ENCODE results near the gene MAGI1. TPM values are rescaled to one million over a fixed set of nuclear protein-coding genes. Genes with fewer than 3 reads are reported as not detected.

The MAGI1 gene
- total and polyA plus RNA-seq, 2 experiments from 2014 or later = 33.9 to 87.0 TPM

DNA sequence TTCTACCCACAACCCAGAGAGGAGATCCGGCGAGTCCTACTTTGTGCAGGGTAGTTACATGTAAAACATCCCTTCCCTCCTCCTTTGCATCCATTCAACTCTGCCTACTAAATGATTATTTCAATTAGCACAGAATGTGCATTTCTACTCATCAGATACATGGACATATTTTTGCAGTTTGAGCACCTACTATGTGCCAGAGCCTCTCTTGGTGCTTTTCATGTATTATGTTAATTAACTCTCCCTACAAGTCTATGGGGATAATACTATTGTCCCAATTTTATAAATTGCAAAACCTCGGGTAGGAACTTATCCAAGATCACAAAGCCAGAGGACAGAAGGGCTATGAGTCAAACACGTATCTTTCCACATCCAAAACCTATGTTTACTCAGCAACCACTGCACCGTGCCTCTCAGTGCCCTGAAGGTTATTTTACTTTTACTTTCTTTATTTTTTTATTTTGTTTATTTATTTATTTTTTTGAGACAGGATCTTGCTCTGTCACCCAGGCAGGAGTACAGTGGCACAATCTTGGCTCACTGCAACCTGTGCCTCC lies 432.8 kb downstream of the MAGI1 start:
- Histone ChIP-seq H3K9me3 (ENCODE audit: low read depth) (no peaks in the 10 kb centered on the region), H3K27me3 (no peaks in the 10 kb centered on the region), H3K36me3 (no peaks in the 10 kb centered on the region), H3K4me3 (no peak overlapping the region), H3K27ac (no peak overlapping the region), H3K4me1 (ENCODE audit: low read depth) (no peaks in the 10 kb centered on the region)
- DNase-seq (ENCODE audit: low read depth in 1 of 2, low spot score in 1 of 2) = peak in 1 of 2 donors; percentile 34
- TF ChIP-seq, protein P1, sequence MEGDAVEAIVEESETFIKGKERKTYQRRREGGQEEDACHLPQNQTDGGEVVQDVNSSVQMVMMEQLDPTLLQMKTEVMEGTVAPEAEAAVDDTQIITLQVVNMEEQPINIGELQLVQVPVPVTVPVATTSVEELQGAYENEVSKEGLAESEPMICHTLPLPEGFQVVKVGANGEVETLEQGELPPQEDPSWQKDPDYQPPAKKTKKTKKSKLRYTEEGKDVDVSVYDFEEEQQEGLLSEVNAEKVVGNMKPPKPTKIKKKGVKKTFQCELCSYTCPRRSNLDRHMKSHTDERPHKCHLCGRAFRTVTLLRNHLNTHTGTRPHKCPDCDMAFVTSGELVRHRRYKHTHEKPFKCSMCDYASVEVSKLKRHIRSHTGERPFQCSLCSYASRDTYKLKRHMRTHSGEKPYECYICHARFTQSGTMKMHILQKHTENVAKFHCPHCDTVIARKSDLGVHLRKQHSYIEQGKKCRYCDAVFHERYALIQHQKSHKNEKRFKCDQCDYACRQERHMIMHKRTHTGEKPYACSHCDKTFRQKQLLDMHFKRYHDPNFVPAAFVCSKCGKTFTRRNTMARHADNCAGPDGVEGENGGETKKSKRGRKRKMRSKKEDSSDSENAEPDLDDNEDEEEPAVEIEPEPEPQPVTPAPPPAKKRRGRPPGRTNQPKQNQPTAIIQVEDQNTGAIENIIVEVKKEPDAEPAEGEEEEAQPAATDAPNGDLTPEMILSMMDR (IDR thresholded peaks at IDR 0.05; ENCODE audit: low read depth, low read length) = no peak

DNA sequence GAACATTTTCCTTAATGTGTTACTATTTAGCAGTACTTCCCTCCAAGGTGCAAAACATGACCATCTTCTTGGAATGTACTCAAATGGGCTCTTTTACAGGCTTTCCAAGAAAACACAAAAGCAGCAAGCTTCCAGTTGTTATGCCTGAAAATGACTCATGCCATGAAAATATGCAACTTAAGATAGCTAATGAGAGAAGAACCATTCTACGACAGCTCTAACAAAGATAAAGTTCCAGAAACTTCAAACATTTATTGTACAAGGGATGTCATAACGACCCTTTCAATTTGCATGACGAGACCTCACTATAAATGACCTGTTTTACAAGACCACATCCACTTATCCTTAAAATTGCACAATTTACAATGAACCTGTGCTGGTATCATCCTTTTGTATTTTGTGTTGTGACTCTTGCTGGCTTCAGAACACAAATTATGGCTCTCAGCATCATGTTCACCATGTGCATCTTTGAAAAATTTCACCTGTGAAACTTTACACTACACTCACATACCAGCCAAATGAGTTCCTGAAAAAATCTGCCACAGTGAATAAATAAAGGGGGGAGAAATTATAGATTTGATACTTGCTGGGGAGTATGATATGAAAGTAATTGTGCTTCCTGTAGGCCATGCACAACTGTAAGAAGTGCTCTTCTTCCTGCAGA lies 433.7 kb downstream of the MAGI1 start:
- peak in 1 of 2 donors; percentile 73 for DNase-seq (ENCODE audit: low read depth in 1 of 2, low spot score in 1 of 2)

DNA sequence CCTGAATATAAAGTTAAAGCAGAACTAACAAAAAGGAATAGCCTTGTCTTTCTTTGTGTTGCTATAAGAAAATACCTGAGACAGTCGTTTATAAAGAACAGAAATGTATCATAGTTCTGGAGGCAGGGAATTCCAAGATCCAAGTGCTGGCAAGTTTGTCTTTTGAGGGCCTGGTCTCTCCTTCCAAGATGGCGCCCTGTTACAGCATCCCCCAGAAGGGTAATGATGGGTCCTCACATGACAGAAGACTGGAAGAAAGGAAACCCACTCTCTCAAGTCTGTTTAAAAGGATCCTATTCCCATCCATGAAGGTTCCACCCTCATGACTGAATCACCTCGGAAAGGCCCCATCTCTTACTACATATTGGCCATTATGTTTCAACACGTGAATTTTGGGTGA lies 435.1 kb downstream of the MAGI1 start:
- H3K4me3 ChIP-seq = no peak overlapping the region
- no peaks in the 10 kb centered on the region for H3K9me3 ChIP-seq (ENCODE audit: low read depth)
- no peak overlapping the region for H3K27ac ChIP-seq
- no peak for DNase-seq (ENCODE audit: low read depth in 1 of 2, low spot score in 1 of 2)
- peaks cover 20% of the 10 kb centered on the region for H3K27me3 ChIP-seq
- no peaks in the 10 kb centered on the region for H3K4me1 ChIP-seq (ENCODE audit: low read depth)
- no peaks in the 10 kb centered on the region for H3K36me3 ChIP-seq
- TF ChIP-seq, protein P1 (IDR thresholded peaks at IDR 0.05; ENCODE audit: low read depth, low read length) = no peak

More for the DNA sequence above, 433.7 kb downstream of the MAGI1 start:
- no peaks in the 10 kb centered on the region for H3K9me3 ChIP-seq (ENCODE audit: low read depth)
- H3K27ac ChIP-seq = no peak overlapping the region
- TF ChIP-seq, protein P1 (IDR thresholded peaks at IDR 0.05; ENCODE audit: low read depth, low read length) = no peak
- H3K4me3 ChIP-seq = no peak overlapping the region
- H3K36me3 ChIP-seq = no peaks in the 10 kb centered on the region
- H3K4me1 ChIP-seq (ENCODE audit: low read depth) = no peaks in the 10 kb centered on the region
- peaks cover 7% of the 10 kb centered on the region for H3K27me3 ChIP-seq

DNA sequence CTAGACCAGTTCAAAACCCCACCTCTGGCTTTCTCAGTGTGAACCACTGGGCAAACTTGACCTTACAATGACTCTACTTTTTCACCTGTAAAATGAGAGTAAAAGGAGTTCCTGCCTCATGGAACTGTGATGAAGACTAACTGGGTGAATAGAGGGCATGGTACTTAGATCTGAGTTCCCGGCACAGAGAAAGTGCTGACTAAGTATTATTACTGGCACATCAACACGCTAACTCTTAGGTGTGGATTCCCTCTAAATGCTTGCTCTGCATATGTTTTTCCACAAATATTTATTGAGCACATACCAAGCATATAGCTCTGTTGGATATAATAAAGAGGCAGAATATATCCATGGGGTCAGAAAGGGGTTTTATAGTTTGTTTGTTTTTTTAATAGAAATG lies 437.8 kb downstream of the MAGI1 start:
- TF ChIP-seq, protein P1 (IDR thresholded peaks at IDR 0.05; ENCODE audit: low read depth, low read length) = no peak
- no peaks in the 10 kb centered on the region for H3K9me3 ChIP-seq (ENCODE audit: low read depth)
- H3K27me3 ChIP-seq = peaks cover 46% of the 10 kb centered on the region
- no peak overlapping the region for H3K4me3 ChIP-seq
- no peaks in the 10 kb centered on the region for H3K36me3 ChIP-seq
- H3K27ac ChIP-seq = no peak overlapping the region
- peaks cover 15% of the 10 kb centered on the region for H3K4me1 ChIP-seq (ENCODE audit: low read depth)
- no peak for DNase-seq (ENCODE audit: low read depth in 1 of 2, low spot score in 1 of 2)

DNA sequence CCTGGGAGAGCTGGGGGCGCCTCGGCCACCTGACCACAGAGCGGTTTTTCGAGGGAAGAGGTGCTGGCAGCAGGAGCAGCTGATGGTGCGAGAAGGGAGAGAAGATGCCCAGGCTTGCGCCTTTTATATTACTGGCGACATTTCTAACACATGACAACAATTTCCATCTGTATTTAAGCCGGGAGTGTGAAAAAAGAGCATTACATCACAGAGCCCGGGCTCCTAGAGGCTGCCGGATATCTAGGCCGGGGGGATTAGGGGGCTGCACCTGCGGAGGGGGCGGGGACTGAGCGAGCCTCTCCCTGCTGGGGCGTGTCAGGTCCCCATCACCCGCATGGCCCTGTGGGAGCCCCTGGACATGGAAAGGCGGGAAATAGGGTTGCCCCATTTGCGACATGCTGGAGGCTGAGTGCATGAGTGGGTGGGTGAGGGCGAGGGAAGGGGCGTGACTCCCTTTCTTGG lies 440.7 kb downstream of the MAGI1 start:
- Histone ChIP-seq H3K4me3 (peak overlapping the region; percentile 27), H3K36me3 (no peaks in the 10 kb centered on the region), H3K9me3 (ENCODE audit: low read depth) (no peaks in the 10 kb centered on the region), H3K4me1 (ENCODE audit: low read depth) (peaks cover 15% of the 10 kb centered on the region), H3K27me3 (peaks cover 46% of the 10 kb centered on the region), H3K27ac (no peak overlapping the region)
- DNase-seq (ENCODE audit: low read depth in 1 of 2, low spot score in 1 of 2) = no peak
- TF ChIP-seq, protein P1 (IDR thresholded peaks at IDR 0.05; ENCODE audit: low read depth, low read length) = no peak
